ENCODE results near the gene TRMT2A.

TRMT2A gene

GRCh38 chr22:20079745-20080444 is 37.1 kb downstream of the TRMT2A start, which contains the start of gene DGCR8:
Gene DGCR8 (plus strand): TSS chr22:20080241. CDS start chr22:20085964, 5,723 bp downstream.
- ATAC-seq (ENCODE audit: insufficient read depth, low read depth) (peak; percentile 84), DNase-seq (peak; percentile 75)
- peaks cover 55% of the 10 kb centered on the region for H3K79me2 ChIP-seq (ENCODE audit: insufficient read depth, low read length)
- peak within 1 kb of the TSS; percentile 83 for H3K27ac ChIP-seq (ENCODE audit: low read length)
- H3K4me2 ChIP-seq (ENCODE audit: insufficient read depth, low read length) = peak within 1 kb of the TSS; percentile 97
- H3K4me1 ChIP-seq (ENCODE audit: insufficient read depth, low read length) = peaks cover 53% of the 10 kb centered on the region
- peak within 1 kb of the TSS; percentile 85 for H3K9ac ChIP-seq (ENCODE audit: low read depth, low read length)
- H2AFZ ChIP-seq (ENCODE audit: low read depth, low read length) = peak within 1 kb of the TSS; percentile 85
- TF ChIP-seq EZH2 (IDR thresholded peaks at IDR 0.05; ENCODE audit: borderline replicate concordance, low read depth, low read length, severe bottlenecking) = no peak
- TF ChIP-seq CTCF (IDR thresholded peaks at IDR 0.05; ENCODE audit: borderline replicate concordance, extremely low read depth, low read length, poor library complexity, severe bottlenecking) = no peak
- H3K27me3 ChIP-seq (ENCODE audit: insufficient read depth, low read length, poor library complexity) = no peaks in the 10 kb centered on the region
- no peaks in the 10 kb centered on the region for H3K9me3 ChIP-seq (ENCODE audit: insufficient read depth, low read length, severe bottlenecking)
- peaks cover 38% of the 10 kb centered on the region for H3K36me3 ChIP-seq (ENCODE audit: insufficient read depth, low read length)
- H4K20me1 ChIP-seq (ENCODE audit: insufficient read depth, low read length) = peaks cover 39% of the 10 kb centered on the region
- peak within 1 kb of the TSS; percentile 70 to 76 for H3K4me3 ChIP-seq (ENCODE audit: low read depth in 1 of 2, low read length in 2 of 2)

GRCh38 chr22:20076627-20077172 is 40.3 kb downstream of the TRMT2A start:
- H3K9ac ChIP-seq (ENCODE audit: low read depth, low read length) = no peak overlapping the region

GRCh38 chr22:20071524-20071972 is 45.5 kb downstream of the TRMT2A start:
- ATAC-seq (ENCODE audit: insufficient read depth, low read depth) (no peak), DNase-seq (no peak)
- Histone ChIP-seq H4K20me1 (ENCODE audit: insufficient read depth, low read length) (no peaks in the 10 kb centered on the region), H3K36me3 (ENCODE audit: insufficient read depth, low read length) (no peaks in the 10 kb centered on the region), H3K27me3 (ENCODE audit: insufficient read depth, low read length, poor library complexity) (no peaks in the 10 kb centered on the region), H2AFZ (ENCODE audit: low read depth, low read length) (no peak overlapping the region), H3K79me2 (ENCODE audit: insufficient read depth, low read length) (no peaks in the 10 kb centered on the region), H3K9ac (ENCODE audit: low read depth, low read length) (no peak overlapping the region), H3K4me3 (ENCODE audit: low read depth in 1 of 2, low read length in 2 of 2) (no peak overlapping the region), H3K27ac (ENCODE audit: low read length) (no peak overlapping the region), H3K4me2 (ENCODE audit: insufficient read depth, low read length) (no peak overlapping the region), H3K9me3 (ENCODE audit: insufficient read depth, low read length, severe bottlenecking) (no peaks in the 10 kb centered on the region), H3K4me1 (ENCODE audit: insufficient read depth, low read length) (no peaks in the 10 kb centered on the region)
- TF ChIP-seq EZH2 (IDR thresholded peaks at IDR 0.05; ENCODE audit: borderline replicate concordance, low read depth, low read length, severe bottlenecking) = no peak
- no peak for TF ChIP-seq CTCF (IDR thresholded peaks at IDR 0.05; ENCODE audit: borderline replicate concordance, extremely low read depth, low read length, poor library complexity, severe bottlenecking)

More at GRCh38 chr22:20076627-20077172, 40.3 kb downstream of the TRMT2A start:
- peaks cover 12% of the 10 kb centered on the region for H4K20me1 ChIP-seq (ENCODE audit: insufficient read depth, low read length)
- no peak for ATAC-seq (ENCODE audit: insufficient read depth, low read depth)
- DNase-seq = no peak
- H3K27me3 ChIP-seq (ENCODE audit: insufficient read depth, low read length, poor library complexity) = no peaks in the 10 kb centered on the region
- no peak overlapping the region for H3K4me2 ChIP-seq (ENCODE audit: insufficient read depth, low read length)
- H3K4me1 ChIP-seq (ENCODE audit: insufficient read depth, low read length) = peaks cover 21% of the 10 kb centered on the region
- no peak overlapping the region for H3K4me3 ChIP-seq (ENCODE audit: low read depth in 1 of 2, low read length in 2 of 2)
- no peaks in the 10 kb centered on the region for H3K9me3 ChIP-seq (ENCODE audit: insufficient read depth, low read length, severe bottlenecking)
- H2AFZ ChIP-seq (ENCODE audit: low read depth, low read length) = no peak overlapping the region
- H3K27ac ChIP-seq (ENCODE audit: low read length) = no peak overlapping the region
- H3K79me2 ChIP-seq (ENCODE audit: insufficient read depth, low read length) = peaks cover 23% of the 10 kb centered on the region
- no peak for TF ChIP-seq EZH2 (IDR thresholded peaks at IDR 0.05; ENCODE audit: borderline replicate concordance, low read depth, low read length, severe bottlenecking)
- no peak for TF ChIP-seq CTCF (IDR thresholded peaks at IDR 0.05; ENCODE audit: borderline replicate concordance, extremely low read depth, low read length, poor library complexity, severe bottlenecking)
- H3K36me3 ChIP-seq (ENCODE audit: insufficient read depth, low read length) = peaks cover 11% of the 10 kb centered on the region; the same call in 1 of the 2 replicates
